ENCODE measurements around the gene NR3C1. TPM values are rescaled to one million over a fixed set of nuclear protein-coding genes. Genes with fewer than 3 reads are reported as not detected.

NR3C1 gene
- total RNA-seq, 1 experiment from 2014 or later = 12.7 TPM

DNA sequence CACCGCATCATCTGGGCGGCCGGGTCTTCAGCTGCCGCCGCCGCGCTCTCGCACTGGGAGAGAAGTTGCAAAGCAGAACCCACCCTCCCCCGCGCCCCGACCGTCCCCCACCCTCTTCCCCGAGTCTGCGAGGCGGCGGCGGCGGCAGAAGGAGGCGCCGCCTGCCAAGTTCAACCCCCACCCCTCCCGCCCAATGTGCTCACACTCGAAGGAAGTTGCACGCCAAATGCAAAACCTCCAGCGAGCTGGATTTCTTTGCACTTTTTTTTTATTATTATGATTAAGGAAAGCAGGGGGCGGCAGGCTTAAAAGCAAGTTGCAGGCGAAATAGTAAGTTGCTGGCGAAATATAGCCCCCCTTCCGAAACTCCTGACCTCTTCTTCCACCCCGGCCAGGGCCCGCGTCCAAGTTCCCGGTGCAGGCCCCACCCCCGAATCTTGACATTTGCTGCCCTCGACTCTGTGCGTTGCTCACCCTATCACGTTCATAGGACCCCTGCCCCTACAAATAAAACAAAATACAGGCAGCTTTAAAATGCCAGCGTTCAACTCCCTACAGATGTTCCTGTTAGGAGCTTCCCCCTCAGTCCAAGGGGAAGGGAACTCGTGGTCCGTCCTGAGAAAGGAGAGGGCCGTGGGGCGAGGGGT, 1.1 kb upstream of the NR3C1 start:
- ChIA-PET POLR2A (ENCODE audit: low non-redundant PET) (interaction anchor here (0.5 kb wide), 1 partner anchor 255 kb away, joined by 3 read pairs; no protein-coding TSS in a partner anchor), CTCF (interaction anchor here (0.6 to 0.9 kb wide), 4 partner anchors 192 to 479 kb away, joined by 4 to 8 read pairs (median 4); no protein-coding TSS in a partner anchor)
- intact Hi-C loops (cut with micrococcal nuclease; ENCODE audit: unreplicated experiment) = loop anchor here (2.0 to 10.0 kb wide), 7 partner anchors 98 to 560 kb away; no protein-coding TSS in a partner anchor
- TF ChIP-seq, protein P1, sequence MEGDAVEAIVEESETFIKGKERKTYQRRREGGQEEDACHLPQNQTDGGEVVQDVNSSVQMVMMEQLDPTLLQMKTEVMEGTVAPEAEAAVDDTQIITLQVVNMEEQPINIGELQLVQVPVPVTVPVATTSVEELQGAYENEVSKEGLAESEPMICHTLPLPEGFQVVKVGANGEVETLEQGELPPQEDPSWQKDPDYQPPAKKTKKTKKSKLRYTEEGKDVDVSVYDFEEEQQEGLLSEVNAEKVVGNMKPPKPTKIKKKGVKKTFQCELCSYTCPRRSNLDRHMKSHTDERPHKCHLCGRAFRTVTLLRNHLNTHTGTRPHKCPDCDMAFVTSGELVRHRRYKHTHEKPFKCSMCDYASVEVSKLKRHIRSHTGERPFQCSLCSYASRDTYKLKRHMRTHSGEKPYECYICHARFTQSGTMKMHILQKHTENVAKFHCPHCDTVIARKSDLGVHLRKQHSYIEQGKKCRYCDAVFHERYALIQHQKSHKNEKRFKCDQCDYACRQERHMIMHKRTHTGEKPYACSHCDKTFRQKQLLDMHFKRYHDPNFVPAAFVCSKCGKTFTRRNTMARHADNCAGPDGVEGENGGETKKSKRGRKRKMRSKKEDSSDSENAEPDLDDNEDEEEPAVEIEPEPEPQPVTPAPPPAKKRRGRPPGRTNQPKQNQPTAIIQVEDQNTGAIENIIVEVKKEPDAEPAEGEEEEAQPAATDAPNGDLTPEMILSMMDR (conservative IDR thresholded peaks at IDR 0.05; ENCODE audit: low read depth, low read length) = no peak
- TF ChIP-seq EZH2 (IDR thresholded peaks at IDR 0.05; ENCODE audit: borderline replicate concordance, low read depth, low read length, poor library complexity, severe bottlenecking) = no peak
- H3K4me1 ChIP-seq (ENCODE audit: insufficient read depth, low read length, poor library complexity, severe bottlenecking) = no peaks in the 10 kb centered on the region
- H3K9me3 ChIP-seq (ENCODE audit: low read depth, low read length, poor library complexity, severe bottlenecking) = no peaks in the 10 kb centered on the region
- H3K4me3 ChIP-seq (ENCODE audit: low read depth, low read length, poor library complexity, severe bottlenecking) = peak overlapping the region; percentile 78
- peak; percentile 86 for DNase-seq (ENCODE audit: low spot score)
- H3K36me3 ChIP-seq (ENCODE audit: insufficient read depth, low read length, poor library complexity, severe bottlenecking) = no peaks in the 10 kb centered on the region
- peak overlapping the region; percentile 92 for H3K27ac ChIP-seq (ENCODE audit: low read depth, low read length, poor library complexity, severe bottlenecking)
- no peaks in the 10 kb centered on the region for H3K27me3 ChIP-seq (replicated peaks; ENCODE audit: insufficient read depth, low read depth, low read length, poor library complexity)
- BruUV-seq (replicated peaks) = no TSS peak

DNA sequence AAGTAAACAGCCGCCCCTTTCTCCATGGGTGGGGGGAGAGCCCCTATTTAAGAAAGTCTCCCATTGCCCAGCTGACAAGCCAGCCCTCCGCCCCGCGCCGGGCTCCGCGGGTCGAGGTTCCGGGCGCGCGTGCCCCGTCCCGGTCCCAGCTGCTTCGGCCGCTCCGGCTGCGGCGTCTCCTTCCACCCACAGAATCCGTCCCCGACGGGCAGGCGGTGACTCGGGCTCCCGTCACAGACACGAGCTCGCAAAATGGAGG, 223 bp downstream of the NR3C1 start:
- H3K4me3 ChIP-seq (ENCODE audit: low read depth, low read length, poor library complexity, severe bottlenecking) = peak overlapping the region; percentile 78
- H3K36me3 ChIP-seq (ENCODE audit: insufficient read depth, low read length, poor library complexity, severe bottlenecking) = no peaks in the 10 kb centered on the region
- DNase-seq (ENCODE audit: low spot score) = no peak
- TF ChIP-seq EZH2 (IDR thresholded peaks at IDR 0.05; ENCODE audit: borderline replicate concordance, low read depth, low read length, poor library complexity, severe bottlenecking) = no peak
- TF ChIP-seq, protein P1 (conservative IDR thresholded peaks at IDR 0.05; ENCODE audit: low read depth, low read length) = no peak
- no TSS peak for BruUV-seq (replicated peaks)
- peaks cover 3% of the 10 kb centered on the region for H3K4me1 ChIP-seq (ENCODE audit: insufficient read depth, low read length, poor library complexity, severe bottlenecking)
- ChIA-PET CTCF (interaction anchor here (0.7 to 1.0 kb wide), 2 partner anchors 393 to 400 kb away, joined by 3 to 5 read pairs; no protein-coding TSS in a partner anchor), POLR2A (ENCODE audit: low non-redundant PET) (interaction anchor here (0.6 to 0.7 kb wide), 2 partner anchors 30 to 320 kb away, joined by 4 to 10 read pairs; no protein-coding TSS in a partner anchor)
- intact Hi-C loops (cut with micrococcal nuclease; ENCODE audit: unreplicated experiment) = loop anchor here (5.0 to 10.0 kb wide), 5 partner anchors 99 to 562 kb away; no protein-coding TSS in a partner anchor
- H3K9me3 ChIP-seq (ENCODE audit: low read depth, low read length, poor library complexity, severe bottlenecking) = no peaks in the 10 kb centered on the region
- H3K27ac ChIP-seq (ENCODE audit: low read depth, low read length, poor library complexity, severe bottlenecking) = peak overlapping the region; percentile 78
- no peaks in the 10 kb centered on the region for H3K27me3 ChIP-seq (replicated peaks; ENCODE audit: insufficient read depth, low read depth, low read length, poor library complexity)

DNA sequence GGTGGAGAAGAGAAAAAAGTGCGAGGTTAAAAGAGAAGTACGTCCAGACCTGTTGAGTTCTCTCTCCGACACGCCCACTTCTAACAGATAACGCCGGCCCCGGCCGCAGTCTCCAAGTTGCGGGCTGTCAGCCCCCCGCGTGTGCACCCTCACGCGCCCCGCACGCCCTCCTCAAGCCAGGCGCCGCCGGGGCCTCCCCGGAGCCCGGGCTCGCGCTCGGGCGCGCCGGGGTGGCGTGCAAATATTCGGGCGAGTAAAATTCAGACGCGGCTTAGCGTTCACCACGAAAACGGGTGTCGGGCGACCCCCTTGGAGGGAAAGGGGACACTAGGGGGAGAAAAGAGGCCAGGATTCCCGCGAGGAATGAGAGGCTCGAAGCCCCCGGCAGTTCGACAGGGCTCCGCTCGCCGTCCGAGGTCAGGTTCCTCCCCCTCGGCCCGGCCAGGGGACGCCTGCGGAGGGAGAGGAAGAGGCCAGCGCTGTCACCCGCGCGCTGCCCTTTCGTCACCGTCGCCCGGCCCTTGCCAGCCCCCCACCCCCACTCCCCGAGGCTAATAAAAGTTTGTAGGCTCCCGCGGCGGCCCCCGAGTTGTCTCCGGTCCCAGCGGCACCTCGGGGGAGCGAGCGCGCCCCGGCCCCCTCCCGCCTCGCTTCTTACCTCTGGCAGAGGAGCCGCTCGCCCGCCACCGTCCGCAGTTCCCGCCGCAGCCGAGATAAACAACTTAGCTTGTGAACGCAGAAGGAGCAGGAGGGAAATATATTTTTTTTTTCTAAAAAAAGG, 743 bp downstream of the NR3C1 start:
- ChIA-PET POLR2A (ENCODE audit: low non-redundant PET) (interaction anchor here (0.6 to 0.7 kb wide), 2 partner anchors 30 to 319 kb away, joined by 4 to 10 read pairs; no protein-coding TSS in a partner anchor), CTCF (interaction anchor here (0.7 to 1.0 kb wide), 2 partner anchors 392 to 400 kb away, joined by 3 to 5 read pairs; no protein-coding TSS in a partner anchor)
- H3K4me1 ChIP-seq (ENCODE audit: insufficient read depth, low read length, poor library complexity, severe bottlenecking) = peaks cover 6% of the 10 kb centered on the region
- no peaks in the 10 kb centered on the region for H3K36me3 ChIP-seq (ENCODE audit: insufficient read depth, low read length, poor library complexity, severe bottlenecking)
- DNase-seq (ENCODE audit: low spot score) = peak; percentile 59
- intact Hi-C loops (cut with micrococcal nuclease; ENCODE audit: unreplicated experiment) = loop anchor here (5.0 to 10.0 kb wide), 5 partner anchors 100 to 562 kb away; no protein-coding TSS in a partner anchor
- TF ChIP-seq, protein P1 (conservative IDR thresholded peaks at IDR 0.05; ENCODE audit: low read depth, low read length) = no peak
- no peak for TF ChIP-seq EZH2 (IDR thresholded peaks at IDR 0.05; ENCODE audit: borderline replicate concordance, low read depth, low read length, poor library complexity, severe bottlenecking)
- peak overlapping the region; percentile 78 for H3K27ac ChIP-seq (ENCODE audit: low read depth, low read length, poor library complexity, severe bottlenecking)
- no peaks in the 10 kb centered on the region for H3K27me3 ChIP-seq (replicated peaks; ENCODE audit: insufficient read depth, low read depth, low read length, poor library complexity)
- no TSS peak for BruUV-seq (replicated peaks)
- H3K9me3 ChIP-seq (ENCODE audit: low read depth, low read length, poor library complexity, severe bottlenecking) = no peaks in the 10 kb centered on the region
- H3K4me3 ChIP-seq (ENCODE audit: low read depth, low read length, poor library complexity, severe bottlenecking) = peak overlapping the region; percentile 78

All from A673 (cell line).